ENCODE measurements around the gene TEKT1.
"Not testable (repeated sequence)": the region's sequence is repeated elsewhere in the genome, so short reads cannot be mapped to it uniquely, and the experiment has no call there.

Gene TEKT1

GRCh38 chr17:6796887-6797490 lies 34.5 kb downstream of the TEKT1 start:
- no peak for DNase-seq (ENCODE audit: low spot score in 2 of 2)
- in situ Hi-C loops (cut with MboI; ENCODE audit: low sequenced_read_pairs), result no loop called here
- Histone ChIP-seq H3K4me1 (no peaks in the 10 kb centered on the region), H3K27me3 (ENCODE audit: low read depth) (no peaks in the 10 kb centered on the region), H3K4me3 (no peak overlapping the region), H3K36me3 (replicated peaks) (no peaks in the 10 kb centered on the region), H3K9me3 (no peaks in the 10 kb centered on the region)

- Histone ChIP-seq H3K4me1 (no peaks in the 10 kb centered on the region), H3K9me3 (no peaks in the 10 kb centered on the region), H3K36me3 (replicated peaks) (no peaks in the 10 kb centered on the region), H3K4me3 (no peak overlapping the region), H3K27me3 (ENCODE audit: low read depth) (no peaks in the 10 kb centered on the region)
- DNase-seq (ENCODE audit: low spot score in 2 of 2), result no peak
- in situ Hi-C loops (cut with MboI; ENCODE audit: low sequenced_read_pairs), result no loop called here
Observed at GRCh38 chr17:6796017-6796886, 35.3 kb downstream of the TEKT1 start.

- H3K9me3 ChIP-seq, result no peaks in the 10 kb centered on the region
Observed at GRCh38 chr17:6793748-6794493, 37.6 kb downstream of the TEKT1 start.

GRCh38 chr17:6789146-6789545 lies 42.4 kb downstream of the TEKT1 start:
- Histone ChIP-seq H3K9me3 (no peaks in the 10 kb centered on the region), H3K4me1 (no peaks in the 10 kb centered on the region), H3K36me3 (replicated peaks) (no peaks in the 10 kb centered on the region), H3K4me3 (no peak overlapping the region), H3K27me3 (ENCODE audit: low read depth) (peaks cover 4% of the 10 kb centered on the region; the same call in 1 of the 2 replicates)
- DNase-seq (ENCODE audit: low spot score in 2 of 2), result no peak
- in situ Hi-C loops (cut with MboI; ENCODE audit: low sequenced_read_pairs), result no loop called here

More at GRCh38 chr17:6793748-6794493, 37.6 kb downstream of the TEKT1 start:
- Histone ChIP-seq H3K36me3 (replicated peaks) (no peaks in the 10 kb centered on the region), H3K4me1 (no peaks in the 10 kb centered on the region), H3K27me3 (ENCODE audit: low read depth) (no peaks in the 10 kb centered on the region; the same call in 1 of the 2 replicates), H3K4me3 (no peak overlapping the region)
- in situ Hi-C loops (cut with MboI; ENCODE audit: low sequenced_read_pairs), result no loop called here
- no peak for DNase-seq (ENCODE audit: low spot score in 2 of 2)

- Histone ChIP-seq H3K4me1 (no peaks in the 10 kb centered on the region), H3K9me3 (no peaks in the 10 kb centered on the region), H3K27me3 (ENCODE audit: low read depth) (peaks cover 4% of the 10 kb centered on the region; the same call in 1 of the 2 replicates), H3K36me3 (replicated peaks) (no peaks in the 10 kb centered on the region), H3K4me3 (no peak overlapping the region)
- DNase-seq (ENCODE audit: low spot score in 2 of 2), result no peak
- in situ Hi-C loops (cut with MboI; ENCODE audit: low sequenced_read_pairs), result no loop called here
Observed at GRCh38 chr17:6787081-6787693, 44.3 kb downstream of the TEKT1 start.

GRCh38 chr17:6786618-6787017 lies 44.9 kb downstream of the TEKT1 start:
- no peaks in the 10 kb centered on the region for H3K4me1 ChIP-seq
- H3K9me3 ChIP-seq, result no peaks in the 10 kb centered on the region
- no peak for DNase-seq (ENCODE audit: low spot score in 2 of 2)
- no peaks in the 10 kb centered on the region for H3K36me3 ChIP-seq (replicated peaks)
- no peak overlapping the region for H3K4me3 ChIP-seq
- peaks cover 4% of the 10 kb centered on the region; the same call in 1 of the 2 replicates for H3K27me3 ChIP-seq (ENCODE audit: low read depth)
- in situ Hi-C loops (cut with MboI; ENCODE audit: low sequenced_read_pairs), result no loop called here

- Histone ChIP-seq H3K27me3 (ENCODE audit: low read depth) (no peaks in the 10 kb centered on the region; the same call in 1 of the 2 replicates), H3K9me3 (no peaks in the 10 kb centered on the region), H3K4me1 (no peaks in the 10 kb centered on the region), H3K36me3 (replicated peaks) (no peaks in the 10 kb centered on the region), H3K4me3 (no peak overlapping the region)
- in situ Hi-C loops (cut with MboI; ENCODE audit: low sequenced_read_pairs), result no loop called here
- DNase-seq (ENCODE audit: low spot score in 2 of 2), result no peak
Observed at GRCh38 chr17:6782244-6782643, 49.3 kb downstream of the TEKT1 start.

GRCh38 chr17:6780886-6781285 lies 50.6 kb downstream of the TEKT1 start:
- no peaks in the 10 kb centered on the region; the same call in 1 of the 2 replicates for H3K27me3 ChIP-seq (ENCODE audit: low read depth)
- H3K36me3 ChIP-seq (replicated peaks), result no peaks in the 10 kb centered on the region
- in situ Hi-C loops (cut with MboI; ENCODE audit: low sequenced_read_pairs), result no loop called here
- no peaks in the 10 kb centered on the region for H3K4me1 ChIP-seq
- no peak for DNase-seq (ENCODE audit: low spot score in 2 of 2)
- no peak overlapping the region for H3K4me3 ChIP-seq
- H3K9me3 ChIP-seq, result no peaks in the 10 kb centered on the region

- H3K4me3 ChIP-seq, result no peak overlapping the region
- no peaks in the 10 kb centered on the region for H3K36me3 ChIP-seq (replicated peaks)
- H3K27me3 ChIP-seq (ENCODE audit: low read depth), result no peaks in the 10 kb centered on the region; the same call in 1 of the 2 replicates
- no peak for DNase-seq (ENCODE audit: low spot score in 2 of 2)
- no peaks in the 10 kb centered on the region for H3K4me1 ChIP-seq
- no peaks in the 10 kb centered on the region for H3K9me3 ChIP-seq
- in situ Hi-C loops (cut with MboI; ENCODE audit: low sequenced_read_pairs), result no loop called here
Observed at GRCh38 chr17:6780001-6780400, 51.5 kb downstream of the TEKT1 start.

- in situ Hi-C loops (cut with MboI; ENCODE audit: low sequenced_read_pairs), result no loop called here
- Histone ChIP-seq H3K9me3 (no peaks in the 10 kb centered on the region), H3K4me3 (no peak overlapping the region), H3K27me3 (ENCODE audit: low read depth) (no peaks in the 10 kb centered on the region; the same call in 1 of the 2 replicates), H3K4me1 (no peaks in the 10 kb centered on the region), H3K36me3 (replicated peaks) (no peaks in the 10 kb centered on the region)
- DNase-seq (ENCODE audit: low spot score in 2 of 2), result no peak
Observed at GRCh38 chr17:6779411-6779810, 52.1 kb downstream of the TEKT1 start.

- no peak within 1 kb of the TSS for H3K4me3 ChIP-seq
- H3K4me1 ChIP-seq, result no peaks in the 10 kb centered on the region
- H3K36me3 ChIP-seq (replicated peaks), result no peaks in the 10 kb centered on the region
- no peak for DNase-seq (ENCODE audit: low spot score in 2 of 2)
- in situ Hi-C loops (cut with MboI; ENCODE audit: low sequenced_read_pairs), result no loop called here
- H3K9me3 ChIP-seq, result no peaks in the 10 kb centered on the region
- H3K27me3 ChIP-seq (ENCODE audit: low read depth), result no peaks in the 10 kb centered on the region
Observed at GRCh38 chr17:6775871-6776405, 55.6 kb downstream of the TEKT1 start, which contains the start of gene FBXO39. Gene FBXO39, plus strand, starts transcription at chr17:6776215. Its CDS starts 3,654 bp downstream, at chr17:6779869.

- H3K36me3 ChIP-seq (replicated peaks); in situ Hi-C loops (cut with MboI; ENCODE audit: low sequenced_read_pairs); H3K4me1 ChIP-seq; H3K4me3 ChIP-seq; DNase-seq (ENCODE audit: low spot score in 2 of 2); H3K27me3 ChIP-seq (ENCODE audit: low read depth); H3K9me3 ChIP-seq: not testable (repeated sequence)
Observed at GRCh38 chr17:6774906-6775305, 56.6 kb downstream of the TEKT1 start.

GRCh38 chr17:6772016-6772415 lies 59.5 kb downstream of the TEKT1 start:
- no peak for DNase-seq (ENCODE audit: low spot score in 2 of 2)
- Histone ChIP-seq H3K4me1 (no peaks in the 10 kb centered on the region), H3K36me3 (replicated peaks) (no peaks in the 10 kb centered on the region), H3K9me3 (no peaks in the 10 kb centered on the region), H3K27me3 (ENCODE audit: low read depth) (no peaks in the 10 kb centered on the region), H3K4me3 (no peak overlapping the region)
- in situ Hi-C loops (cut with MboI; ENCODE audit: low sequenced_read_pairs), result no loop called here
